GM23338 (cell line): ENCODE measurements around the gene KLHL9.

Source experiments
- CTCF ChIP-seq, 2 experiments: fragments of 200-600 bp in 1 of 2; sonication (generic) in 1 of 2; conservative IDR thresholded peaks; 2 replicates each; pipeline versions ENCODE4 v1.5.1 to v1.6.1; 2016 to 2017; ENCODE audit warnings: antibody characterized with exemption in 2 of 2, low read depth in 2 of 2, mild to moderate bottlenecking in 2 of 2, moderate library complexity in 1 of 2
- ETS1 ChIP-seq: IDR thresholded peaks from 2 replicates; pipeline ENCODE4 v1.6.1; 2016; ENCODE audit warnings: antibody characterized with exemption
- EZH2 ChIP-seq: fragments of 200-600 bp; sonication (generic); IDR thresholded peaks from one replicate; pipeline ENCODE4 v1.8.0; 2017; ENCODE audit warnings: antibody characterized with exemption, mild to moderate bottlenecking, low read depth; ENCODE audit not compliant: unreplicated experiment
- EZH2phosphoT487 ChIP-seq: fragments of 200-600 bp; sonication (generic); IDR thresholded peaks from one replicate; pipeline ENCODE4 v1.8.1; 2018; ENCODE audit warnings: antibody characterized with exemption; ENCODE audit not compliant: unreplicated experiment
- JUNB ChIP-seq: IDR thresholded peaks from one replicate; pipeline ENCODE4 v1.6.1; 2016; ENCODE audit warnings: antibody characterized with exemption; ENCODE audit not compliant: unreplicated experiment
- NANOG ChIP-seq: IDR thresholded peaks from 2 replicates; pipeline ENCODE4 v1.6.1; 2016; ENCODE audit warnings: antibody characterized with exemption, borderline replicate concordance
- POLR2AphosphoS5 ChIP-seq: IDR thresholded peaks from 2 replicates; pipeline ENCODE4 v1.6.1; 2016; ENCODE audit warnings: antibody characterized with exemption, low read depth
- REST ChIP-seq: IDR thresholded peaks from one replicate; pipeline ENCODE4 v1.6.1; 2018; ENCODE audit warnings: antibody characterized with exemption; ENCODE audit not compliant: unreplicated experiment
- STAT1 ChIP-seq: IDR thresholded peaks from one replicate; pipeline ENCODE4 v1.6.1; 2016; ENCODE audit warnings: antibody characterized with exemption; ENCODE audit not compliant: unreplicated experiment
- ZNF114 ChIP-seq: fragments of 250-450 bp; sonication (Bioruptor Pico); IDR thresholded peaks from 2 replicates; pipeline ENCODE4 v1.5.0; 2020; ENCODE audit warnings: mild to moderate bottlenecking, moderate library complexity
- ZNF462 ChIP-seq: fragments of 250-450 bp; sonication (Bioruptor Pico); IDR thresholded peaks from 2 replicates; pipeline ENCODE4 v1.5.0; 2020; ENCODE audit warnings: mild to moderate bottlenecking, moderate library complexity

- TF ChIP-seq EZH2 (no peak), CTCF (conservative IDR thresholded peaks at IDR 0.05; ENCODE audit: low read depth in 2 of 2) (no peak), STAT1 (no peak), REST (no peak), EZH2phosphoT487 (no peak), ZNF114 (CRISPR knock-in tag) (no peak), ZNF462 (CRISPR knock-in tag) (no peak), JUNB (no peak), POLR2AphosphoS5 (no peak), ETS1 (no peak), NANOG (no peak)
These were observed 12.2 kb downstream of the KLHL9 start for GRCh38 chr9:21322911-21323461.
